Measurements from ENCODE around the gene LCE4A.

Gene LCE4A

GRCh38 chr1:152743371-152744145 is 35.6 kb downstream of the LCE4A start:
- TF ChIP-seq, protein P1, sequence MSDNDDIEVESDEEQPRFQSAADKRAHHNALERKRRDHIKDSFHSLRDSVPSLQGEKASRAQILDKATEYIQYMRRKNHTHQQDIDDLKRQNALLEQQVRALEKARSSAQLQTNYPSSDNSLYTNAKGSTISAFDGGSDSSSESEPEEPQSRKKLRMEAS (IDR thresholded peaks at IDR 0.05): no peak
- TF ChIP-seq, protein P2, sequence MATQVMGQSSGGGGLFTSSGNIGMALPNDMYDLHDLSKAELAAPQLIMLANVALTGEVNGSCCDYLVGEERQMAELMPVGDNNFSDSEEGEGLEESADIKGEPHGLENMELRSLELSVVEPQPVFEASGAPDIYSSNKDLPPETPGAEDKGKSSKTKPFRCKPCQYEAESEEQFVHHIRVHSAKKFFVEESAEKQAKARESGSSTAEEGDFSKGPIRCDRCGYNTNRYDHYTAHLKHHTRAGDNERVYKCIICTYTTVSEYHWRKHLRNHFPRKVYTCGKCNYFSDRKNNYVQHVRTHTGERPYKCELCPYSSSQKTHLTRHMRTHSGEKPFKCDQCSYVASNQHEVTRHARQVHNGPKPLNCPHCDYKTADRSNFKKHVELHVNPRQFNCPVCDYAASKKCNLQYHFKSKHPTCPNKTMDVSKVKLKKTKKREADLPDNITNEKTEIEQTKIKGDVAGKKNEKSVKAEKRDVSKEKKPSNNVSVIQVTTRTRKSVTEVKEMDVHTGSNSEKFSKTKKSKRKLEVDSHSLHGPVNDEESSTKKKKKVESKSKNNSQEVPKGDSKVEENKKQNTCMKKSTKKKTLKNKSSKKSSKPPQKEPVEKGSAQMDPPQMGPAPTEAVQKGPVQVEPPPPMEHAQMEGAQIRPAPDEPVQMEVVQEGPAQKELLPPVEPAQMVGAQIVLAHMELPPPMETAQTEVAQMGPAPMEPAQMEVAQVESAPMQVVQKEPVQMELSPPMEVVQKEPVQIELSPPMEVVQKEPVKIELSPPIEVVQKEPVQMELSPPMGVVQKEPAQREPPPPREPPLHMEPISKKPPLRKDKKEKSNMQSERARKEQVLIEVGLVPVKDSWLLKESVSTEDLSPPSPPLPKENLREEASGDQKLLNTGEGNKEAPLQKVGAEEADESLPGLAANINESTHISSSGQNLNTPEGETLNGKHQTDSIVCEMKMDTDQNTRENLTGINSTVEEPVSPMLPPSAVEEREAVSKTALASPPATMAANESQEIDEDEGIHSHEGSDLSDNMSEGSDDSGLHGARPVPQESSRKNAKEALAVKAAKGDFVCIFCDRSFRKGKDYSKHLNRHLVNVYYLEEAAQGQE (IDR thresholded peaks at IDR 0.05; ENCODE audit: low read depth): no peak
- TF ChIP-seq NFIC (IDR thresholded peaks at IDR 0.05) (no peak), TCF12 (IDR thresholded peaks at IDR 0.05; ENCODE audit: low read depth) (no peak), FOXM1 (IDR thresholded peaks at IDR 0.05; ENCODE audit: borderline replicate concordance, low read depth) (no peak), RAD21 (IDR thresholded peaks at IDR 0.05; ENCODE audit: low read depth) (no peak), EGR1 (IDR thresholded peaks at IDR 0.05) (no peak), CEBPB (IDR thresholded peaks at IDR 0.05) (no peak), ZBTB7A (IDR thresholded peaks at IDR 0.05; ENCODE audit: low read depth) (no peak), USF1 (IDR thresholded peaks at IDR 0.05) (no peak), TEAD4 (IDR thresholded peaks at IDR 0.05) (no peak), EP300 (IDR thresholded peaks at IDR 0.05; ENCODE audit: borderline replicate concordance) (no peak), YY1 (IDR thresholded peaks at IDR 0.05; ENCODE audit: low read depth) (no peak)

DNA sequence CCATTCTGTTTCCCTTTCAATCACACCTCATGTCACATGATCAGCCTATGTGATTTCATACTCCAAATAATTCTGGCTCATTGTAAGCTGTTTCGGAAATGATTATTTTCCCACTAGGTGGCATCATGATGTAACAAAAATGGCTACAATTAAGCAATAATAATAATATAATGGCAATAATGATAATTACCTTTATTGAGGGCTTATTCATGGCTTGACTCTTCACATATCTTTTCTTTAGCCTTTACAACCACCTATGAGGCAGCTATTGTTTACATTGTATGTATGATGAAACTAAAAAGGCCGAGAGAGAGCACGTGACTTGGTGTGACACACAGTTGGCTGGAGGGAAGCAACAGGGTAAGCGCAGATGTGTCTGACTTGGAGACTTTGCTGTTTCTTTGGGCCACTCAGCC is 37.3 kb downstream of the LCE4A start:
- TF ChIP-seq TCF12 (IDR thresholded peaks at IDR 0.05; ENCODE audit: low read depth): no peak
- TF ChIP-seq USF1 (IDR thresholded peaks at IDR 0.05): peak; percentile 48
- TF ChIP-seq, protein P1 (IDR thresholded peaks at IDR 0.05): no peak
- no peak for TF ChIP-seq CREB1 (IDR thresholded peaks at IDR 0.05; ENCODE audit: low read depth)

- no peak for TF ChIP-seq ZBTB7A (IDR thresholded peaks at IDR 0.05; ENCODE audit: low read depth)
- no peak for TF ChIP-seq TAF1 (IDR thresholded peaks at IDR 0.05; ENCODE audit: low read depth)
- no peak for TF ChIP-seq CREB1 (IDR thresholded peaks at IDR 0.05; ENCODE audit: low read depth)
Measured at GRCh38 chr1:152745765-152746444, 37.9 kb downstream of the LCE4A start.

DNA sequence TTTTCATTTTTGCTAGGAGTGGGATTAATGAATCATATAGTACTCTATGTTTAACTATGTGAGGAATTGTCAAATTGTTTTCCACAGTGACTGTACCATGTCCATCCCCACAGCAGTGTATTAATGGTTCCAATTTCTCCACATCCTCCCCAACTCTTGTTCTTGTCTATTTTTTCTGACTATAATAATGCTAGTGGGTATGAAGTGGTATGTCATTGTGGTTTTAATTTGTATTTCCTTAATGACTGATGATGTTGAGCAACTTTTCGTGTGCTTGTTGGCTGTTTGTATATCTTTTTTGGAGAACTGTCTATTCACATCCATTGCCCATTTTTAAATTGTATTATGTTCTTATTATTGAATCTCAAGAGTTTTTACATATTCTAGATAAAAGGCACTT is 39.9 kb downstream of the LCE4A start:
- TF ChIP-seq RAD21 (IDR thresholded peaks at IDR 0.05; ENCODE audit: low read depth) (no peak), EP300 (IDR thresholded peaks at IDR 0.05; ENCODE audit: borderline replicate concordance) (no peak), CREB1 (IDR thresholded peaks at IDR 0.05; ENCODE audit: low read depth) (no peak), ZBTB7A (IDR thresholded peaks at IDR 0.05; ENCODE audit: low read depth) (no peak)
- TF ChIP-seq, protein P2 (IDR thresholded peaks at IDR 0.05; ENCODE audit: low read depth): no peak
- TF ChIP-seq, protein P1 (IDR thresholded peaks at IDR 0.05): no peak

GRCh38 chr1:152752225-152752624 is 44.3 kb downstream of the LCE4A start:
- no peak for TF ChIP-seq ZBTB7A (IDR thresholded peaks at IDR 0.05; ENCODE audit: low read depth)
- no peak for TF ChIP-seq TEAD4 (IDR thresholded peaks at IDR 0.05)
- no peak for TF ChIP-seq FOXM1 (IDR thresholded peaks at IDR 0.05; ENCODE audit: borderline replicate concordance, low read depth)
- no peak for TF ChIP-seq YY1 (IDR thresholded peaks at IDR 0.05; ENCODE audit: low read depth)
- TF ChIP-seq NFIC (IDR thresholded peaks at IDR 0.05): no peak
- no peak for TF ChIP-seq CREB1 (IDR thresholded peaks at IDR 0.05; ENCODE audit: low read depth)
- no peak for TF ChIP-seq EP300 (IDR thresholded peaks at IDR 0.05; ENCODE audit: borderline replicate concordance)
- TF ChIP-seq TCF12 (IDR thresholded peaks at IDR 0.05; ENCODE audit: low read depth): no peak
- no peak for TF ChIP-seq EGR1 (IDR thresholded peaks at IDR 0.05)
- TF ChIP-seq, protein P1 (IDR thresholded peaks at IDR 0.05): no peak
- TF ChIP-seq CEBPB (IDR thresholded peaks at IDR 0.05): no peak
- TF ChIP-seq, protein P2 (IDR thresholded peaks at IDR 0.05; ENCODE audit: low read depth): no peak
- no peak for TF ChIP-seq TAF1 (IDR thresholded peaks at IDR 0.05; ENCODE audit: low read depth)
- TF ChIP-seq USF1 (IDR thresholded peaks at IDR 0.05): no peak
